SKM-1 (cell line): ENCODE data around the gene GRK6.
A peak's percentile ranks its signal among the peaks of the same experiment; 100 is the strongest.
"Not testable (repeated sequence)": the region's sequence is repeated elsewhere in the genome, so short reads cannot be mapped to it uniquely, and the experiment has no call there.

Experiments
- DNase-seq: peaks from one replicate; lab custom pipeline; 2025; ENCODE audit not compliant: unreplicated experiment; lab: John Stamatoyannopoulos, UW

GRK6 gene

GRCh38 chr5:177397875-177398390, 28.5 kb upstream of the GRK6 start:
- DNase-seq: no peak

GRCh38 chr5:177399997-177400868, 26.2 kb upstream of the GRK6 start, which contains the start of gene PFN3:
Gene PFN3, minus strand, starts transcription at chr5:177400661. Its CDS starts 85 bp downstream, at chr5:177400576.
- DNase-seq: no peak

DNA sequence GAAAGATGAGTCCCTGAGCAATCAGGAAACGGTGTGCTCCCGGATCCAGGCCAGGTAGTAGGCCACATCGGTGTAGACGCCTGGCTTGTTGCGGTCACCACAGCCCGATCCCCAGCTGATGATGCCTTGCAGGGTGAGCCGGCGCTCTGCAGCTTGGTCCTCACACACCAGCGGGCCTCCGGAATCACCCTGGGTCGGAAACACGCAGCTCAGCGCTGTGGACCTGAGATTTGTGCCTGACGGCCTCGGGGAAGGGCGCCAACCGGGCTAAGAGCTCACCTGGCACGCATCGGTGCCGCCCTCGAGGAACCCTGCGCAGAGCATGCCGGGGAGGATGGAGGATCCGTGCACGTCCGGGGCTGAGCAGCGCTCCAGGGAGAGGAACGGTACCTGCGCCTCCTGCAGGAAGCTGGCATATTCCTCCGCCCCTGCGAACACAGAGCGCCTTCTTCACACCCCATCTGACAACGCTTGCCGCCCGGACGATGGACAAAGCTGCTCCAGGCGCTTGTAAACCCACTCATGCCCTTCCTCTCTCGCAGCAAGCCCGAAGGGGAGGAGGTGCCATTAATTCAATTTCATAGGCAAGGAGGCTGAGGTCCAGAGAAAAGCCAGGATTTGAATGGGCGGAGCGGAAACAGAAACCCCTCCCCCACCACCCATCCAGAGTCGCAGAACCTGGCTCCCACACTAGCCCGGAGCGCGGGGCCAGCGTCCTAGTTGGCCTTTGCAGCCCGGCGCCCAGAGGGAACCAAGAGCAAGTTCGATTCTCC, 24.0 kb upstream of the GRK6 start:
- DNase-seq: no peak

DNA sequence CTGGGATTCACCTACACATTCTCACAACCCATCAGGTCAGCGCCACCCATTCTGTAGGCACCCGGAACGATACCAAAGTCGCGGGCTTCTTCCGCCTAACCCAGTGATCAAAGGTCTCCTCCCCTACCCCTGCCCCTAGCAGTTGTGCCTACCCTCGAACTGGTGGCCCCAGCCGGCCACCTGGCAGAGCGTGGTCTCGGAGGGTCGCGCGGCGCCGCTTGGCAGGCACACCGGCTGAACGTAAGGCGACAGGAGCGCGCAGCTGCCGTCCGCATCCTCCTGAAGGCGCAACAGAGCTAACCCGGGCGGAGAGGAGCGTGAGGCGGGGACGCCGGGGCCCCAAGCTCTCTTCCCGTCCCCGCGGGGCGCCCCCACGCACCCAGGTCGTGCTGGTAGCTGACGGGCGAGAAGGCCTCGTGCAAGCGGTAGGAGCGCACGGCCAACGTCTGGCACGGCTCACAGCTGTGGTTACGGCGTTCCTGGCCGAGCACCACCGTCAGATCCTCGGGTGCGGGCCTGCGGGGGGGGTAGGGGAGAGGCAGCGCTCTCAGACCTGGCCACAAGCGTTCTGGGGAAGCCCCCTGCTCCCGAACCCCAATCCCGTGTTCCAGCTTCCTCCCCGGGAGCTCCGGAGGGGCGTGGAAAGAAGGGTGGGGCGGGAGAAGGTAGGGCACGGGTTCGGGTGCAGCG, 23.2 kb upstream of the GRK6 start:
- no peak for DNase-seq

- peak; percentile 88 for DNase-seq
These were observed 22.5 kb upstream of the GRK6 start for GRCh38 chr5:177403792-177404640.

GRCh38 chr5:177404641-177405179, 21.8 kb upstream of the GRK6 start:
- DNase-seq: no peak

DNA sequence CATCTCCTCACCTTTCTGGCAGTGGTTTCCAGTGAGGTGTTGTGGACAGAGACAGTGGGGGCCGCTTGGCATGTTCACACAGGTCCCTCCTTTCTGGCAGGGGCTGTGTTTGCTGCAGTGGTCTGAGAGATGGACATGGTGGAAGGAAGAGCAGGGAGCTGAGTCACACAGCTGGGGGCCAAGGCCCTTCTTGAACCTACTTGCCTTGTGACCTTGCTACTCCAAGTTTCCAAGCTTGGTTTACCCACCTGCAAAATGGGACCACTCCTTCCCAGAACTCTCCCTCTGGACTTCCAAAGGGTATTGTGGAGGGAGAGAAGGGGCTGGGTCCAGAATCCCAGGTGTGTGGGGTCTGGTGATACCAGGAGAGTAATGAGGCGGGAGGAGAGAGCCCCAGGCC, 21.2 kb upstream of the GRK6 start:
- no peak for DNase-seq

DNA sequence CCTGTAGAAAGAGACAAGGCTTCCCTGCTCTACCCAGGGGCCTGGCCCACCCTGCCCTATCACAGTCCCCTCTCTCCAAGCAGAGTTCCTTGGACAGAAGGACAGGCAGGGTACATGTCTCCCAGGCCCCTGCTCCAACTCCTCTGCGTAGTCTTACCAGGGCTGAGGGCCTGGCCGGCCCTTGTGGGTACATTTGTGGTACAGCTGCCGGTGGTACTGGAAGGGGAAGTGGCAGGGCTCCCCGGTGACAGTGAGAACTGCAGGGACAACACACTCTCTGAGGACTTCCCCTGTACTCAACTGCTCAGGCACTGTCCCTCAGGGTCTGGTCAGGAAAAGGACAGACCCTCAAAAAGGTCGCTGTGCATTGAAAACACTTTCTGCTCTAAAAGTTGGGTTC, 20.7 kb upstream of the GRK6 start:
- peak; percentile 71 for DNase-seq

DNA sequence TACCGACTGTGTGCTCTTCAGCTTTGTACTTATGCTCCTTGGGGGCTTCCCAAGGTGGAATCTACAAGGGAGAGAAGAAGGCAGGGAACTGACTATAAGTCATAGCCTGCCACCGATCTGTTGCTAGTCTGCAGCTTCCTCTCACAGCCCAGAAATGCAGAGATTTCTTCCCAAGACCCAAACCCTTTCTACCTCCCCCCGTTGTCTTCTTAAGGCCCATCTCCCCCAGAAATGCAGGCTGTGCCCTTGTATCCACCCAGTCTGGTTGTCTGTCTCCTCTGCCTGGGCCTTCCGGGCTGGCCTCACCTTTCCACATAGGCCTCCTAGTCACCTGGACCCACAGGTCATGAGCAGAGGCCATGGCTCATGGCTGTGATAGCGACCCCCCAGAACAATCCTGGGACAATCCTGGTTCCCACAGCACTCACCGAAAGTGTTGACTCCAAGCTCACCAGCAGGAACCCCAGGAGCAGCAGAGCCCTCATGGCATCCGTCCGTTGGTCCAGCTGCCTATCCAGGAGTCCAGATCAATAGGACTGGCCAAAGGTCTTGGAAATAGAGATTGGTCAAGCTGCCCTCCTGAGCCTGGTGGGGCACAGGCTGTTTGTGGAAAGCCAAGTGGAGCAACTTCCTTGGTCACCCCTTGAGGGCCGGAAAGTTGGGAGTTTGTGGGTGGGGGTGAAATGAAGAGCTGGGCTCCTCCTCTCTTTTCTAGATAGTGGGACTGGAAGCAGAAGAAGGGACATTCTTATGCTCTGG, 17.3 kb upstream of the GRK6 start, which contains the start of gene F12:
Gene F12, minus strand, starts transcription at position 522 of the 759 bp plus-strand sequence. Its CDS starts 37 bp downstream, at position 485.
- no peak for DNase-seq

DNA sequence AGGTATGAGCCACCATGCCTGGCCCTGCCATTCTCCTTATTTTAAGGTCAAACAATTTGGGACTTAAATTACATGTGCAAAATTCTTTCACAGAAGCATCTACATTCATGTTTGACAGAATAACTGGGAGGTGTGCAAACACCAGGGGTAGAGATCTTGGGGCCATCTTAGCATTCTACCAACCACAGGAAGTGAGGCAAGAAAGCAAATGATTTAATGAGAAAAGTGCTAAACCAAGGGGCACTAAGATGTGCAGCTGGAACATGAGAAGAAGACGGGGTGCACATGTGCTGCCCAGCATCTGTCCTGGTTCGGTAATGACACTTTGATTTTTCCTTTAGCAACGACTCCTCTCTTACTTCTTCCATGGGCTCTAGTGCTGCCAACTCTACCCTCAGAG, 15.9 kb upstream of the GRK6 start:
- DNase-seq: no peak

GRCh38 chr5:177412603-177413233, 13.8 kb upstream of the GRK6 start:
- no peak for DNase-seq

GRCh38 chr5:177414481-177414880, 12.0 kb upstream of the GRK6 start:
- DNase-seq: no peak

DNA sequence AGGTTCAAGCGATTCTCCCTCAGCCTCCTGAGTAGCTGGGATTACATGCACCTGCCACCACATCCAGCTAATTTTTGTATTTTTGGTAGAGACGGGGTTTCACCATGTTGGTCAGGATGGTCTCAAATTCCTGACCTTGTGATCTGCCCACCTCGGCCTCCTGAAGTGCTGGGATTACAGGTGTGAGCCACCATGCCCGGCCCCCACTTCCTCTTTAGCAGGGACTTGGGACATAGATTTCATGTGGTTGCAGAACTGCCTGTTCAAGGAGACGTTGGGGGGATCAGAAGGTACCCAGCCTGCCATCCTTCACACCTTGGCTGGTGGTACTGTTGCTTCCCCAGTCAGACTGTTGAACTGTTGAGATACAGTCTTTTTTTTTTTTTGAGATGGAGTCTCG, 9.4 kb upstream of the GRK6 start:
- not testable (repeated sequence) for DNase-seq

DNA sequence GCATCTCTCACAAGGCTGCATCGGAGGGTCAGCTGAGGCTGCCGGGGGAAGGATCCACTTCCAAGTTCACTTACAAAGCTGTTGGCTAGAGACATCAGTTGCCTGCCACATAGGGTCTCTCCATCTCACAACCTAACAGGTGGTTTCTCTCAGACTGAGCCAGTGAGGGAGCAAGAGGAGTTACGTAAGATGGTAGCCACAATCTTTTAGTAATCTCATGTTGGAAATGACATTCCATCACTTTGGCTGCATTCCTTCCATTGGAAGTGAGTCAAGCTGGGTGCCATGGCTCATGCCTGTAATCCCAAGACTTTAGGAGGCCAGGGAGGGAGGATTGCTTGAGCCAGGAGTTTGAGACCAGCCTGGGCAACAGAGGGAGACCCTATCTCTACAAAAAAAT, 7.4 kb upstream of the GRK6 start:
- no peak for DNase-seq

DNA sequence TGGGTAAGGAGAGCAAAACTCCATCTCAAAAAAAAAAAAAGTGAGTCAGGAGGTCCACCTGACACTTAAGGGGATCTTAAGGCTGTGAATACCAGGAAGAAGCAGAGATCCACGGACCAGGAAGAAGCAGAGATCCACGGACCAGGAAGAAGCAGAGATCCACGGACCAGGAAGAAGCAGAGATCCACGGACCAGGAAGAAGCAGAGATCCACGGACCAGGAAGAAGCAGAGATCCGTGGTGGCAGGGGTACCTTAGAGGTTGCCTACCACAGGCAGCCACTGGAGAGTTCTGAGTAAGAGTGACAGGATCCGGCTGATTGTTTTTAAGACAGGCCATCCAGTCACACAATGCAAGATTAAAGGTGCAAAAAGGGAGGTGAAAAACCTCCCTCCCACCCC, 6.0 kb upstream of the GRK6 start:
- DNase-seq: not testable (repeated sequence)

DNA sequence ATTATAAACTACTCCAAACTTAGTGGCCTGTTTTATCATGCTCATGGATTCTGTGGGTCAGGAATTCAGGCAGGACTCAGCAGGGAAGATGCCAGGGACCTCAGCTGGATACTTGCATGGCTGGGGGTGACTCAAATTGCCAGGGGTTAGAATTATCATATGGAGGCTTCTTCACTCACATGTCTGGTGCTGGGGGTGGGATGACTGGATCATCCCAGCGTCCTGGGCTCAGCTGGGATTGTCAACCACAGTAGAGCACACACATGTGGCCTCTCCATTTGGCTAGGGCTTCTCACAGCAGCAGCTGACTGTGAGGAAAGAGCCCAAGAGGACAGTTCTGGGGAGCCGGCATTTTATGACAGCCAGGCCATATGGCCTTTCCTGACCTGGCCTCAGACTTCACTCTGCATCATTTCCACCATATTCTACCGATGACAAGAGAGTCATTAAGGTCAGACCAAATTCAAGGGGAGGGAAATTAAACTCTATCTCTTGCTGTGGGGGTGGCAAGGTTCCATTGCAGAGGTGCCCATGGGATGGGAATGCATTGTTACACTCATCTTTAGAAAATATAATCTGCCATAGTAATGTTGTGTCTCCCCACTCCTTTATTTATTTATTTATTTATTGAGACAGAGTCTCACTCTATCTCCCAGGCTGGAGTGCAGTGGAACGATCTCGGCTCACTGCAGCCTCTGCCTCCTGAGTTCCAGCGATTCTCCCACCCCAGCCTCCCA, 5.2 kb upstream of the GRK6 start:
- DNase-seq: no peak

- no peak for DNase-seq
These were observed 2.8 kb upstream of the GRK6 start for GRCh38 chr5:177423671-177424070.

DNA sequence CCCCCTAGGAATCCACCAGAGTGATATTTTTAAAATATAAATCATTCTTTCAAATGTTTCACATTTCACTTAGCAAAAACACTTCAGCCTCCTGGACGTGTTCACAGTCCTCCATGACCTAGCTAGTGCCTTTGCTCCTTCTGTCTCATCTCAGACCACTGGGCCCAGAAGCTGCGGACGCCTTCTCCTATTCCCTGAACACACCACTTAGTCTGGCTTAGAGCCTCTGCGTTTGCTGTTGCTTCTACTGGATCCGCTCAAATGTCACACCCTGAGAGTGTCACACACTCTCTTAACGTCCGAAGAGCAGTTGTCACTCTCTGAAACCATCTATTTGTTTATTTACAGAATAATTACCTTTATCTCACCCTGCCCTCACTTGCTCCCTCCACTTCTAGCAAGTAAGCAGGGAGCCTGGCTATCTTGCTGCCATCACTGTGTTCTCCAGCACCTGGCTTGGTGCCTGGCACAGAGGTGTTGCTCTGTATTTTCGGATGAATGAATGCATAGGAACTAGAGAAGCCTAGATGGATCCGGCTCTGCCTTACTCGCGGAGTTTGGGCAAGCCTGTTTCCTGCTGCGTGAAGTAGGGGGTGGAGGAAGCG, 1.2 kb upstream of the GRK6 start:
- no peak for DNase-seq
